ENCODE results near the gene SYNPR. TPM values are rescaled to one million over a fixed set of nuclear protein-coding genes. Genes with fewer than 3 reads are reported as not detected.

Gene SYNPR
- total RNA-seq, 1 experiment from 2014 or later: 0.17 TPM

- H2BK15ac ChIP-seq (ENCODE audit: low read depth, low read length): no peak overlapping the region
- H3K79me2 ChIP-seq (ENCODE audit: insufficient read depth, low read length): no peaks in the 10 kb centered on the region
- no peaks in the 10 kb centered on the region for H3K9me3 ChIP-seq (ENCODE audit: control insufficient read depth, low read depth, low read length)
- H3T11ph ChIP-seq (ENCODE audit: low read length): no peak overlapping the region
- H3K79me1 ChIP-seq (ENCODE audit: insufficient read depth, low read depth, low read length, poor library complexity, severe bottlenecking): no peaks in the 10 kb centered on the region
- Mint-ChIP-seq H3K4me1 (peaks cover 4 to 10% of the 10 kb centered on the region in 2 experiments), H3K27me3 (ENCODE audit: low read depth) (no peaks in the 10 kb centered on the region), H3K27ac (no peak overlapping the region), H3K36me3 (ENCODE audit: insufficient read depth in 1 of 3, low read depth in 3 of 3) (no peaks in the 10 kb centered on the region), H3K4me3 (no peak overlapping the region), H3K9me3 (no peaks in the 10 kb centered on the region)
- no peak overlapping the region for H4K5ac ChIP-seq (ENCODE audit: insufficient read length, low read depth, low read length)
- no peak overlapping the region for H4K91ac ChIP-seq (ENCODE audit: insufficient read length, low read depth, low read length)
- no peaks in the 10 kb centered on the region for H3K23me2 ChIP-seq (ENCODE audit: insufficient read length, low read depth, low read length, poor library complexity, severe bottlenecking)
- H3K9ac ChIP-seq (ENCODE audit: extremely low read depth, insufficient read length, low read length): no peak overlapping the region
- DNase-seq: no peak
- no peak overlapping the region for H3K18ac ChIP-seq (ENCODE audit: insufficient read length, low read depth, low read length)
- H2AFZ ChIP-seq (ENCODE audit: low read length): no peak overlapping the region
- H3K4me2 ChIP-seq (ENCODE audit: insufficient read depth, insufficient read length, low read length): no peak overlapping the region
- no peak overlapping the region for H2AK5ac ChIP-seq (ENCODE audit: insufficient read length, low read length)
- no CpG with 5 or more reads among the region's 3 CpGs for WGBS (ENCODE audit: extremely low coverage, insufficient read length, low lambda C conversion rate)
- H3K56ac ChIP-seq (ENCODE audit: insufficient read length, low read depth, low read length): no peak overlapping the region
- no peaks in the 10 kb centered on the region for H3K27me3 ChIP-seq (ENCODE audit: insufficient read depth, low read length)
- no peak overlapping the region for H2BK120ac ChIP-seq (ENCODE audit: low read depth, low read length, poor library complexity, severe bottlenecking)
- no peak overlapping the region for H4K8ac ChIP-seq (replicated peaks; ENCODE audit: insufficient read length, low read depth, low read length)
- H2BK5ac ChIP-seq (ENCODE audit: insufficient read length, low read length): no peak overlapping the region
- no peak overlapping the region for H2BK20ac ChIP-seq (ENCODE audit: low read depth, low read length, poor library complexity, severe bottlenecking)
- no peak overlapping the region for H3K23ac ChIP-seq (ENCODE audit: insufficient read length, low read depth, low read length)
- no peak overlapping the region for H3K27ac ChIP-seq (ENCODE audit: insufficient read length, low read depth, low read length)
- TF ChIP-seq, protein P1, sequence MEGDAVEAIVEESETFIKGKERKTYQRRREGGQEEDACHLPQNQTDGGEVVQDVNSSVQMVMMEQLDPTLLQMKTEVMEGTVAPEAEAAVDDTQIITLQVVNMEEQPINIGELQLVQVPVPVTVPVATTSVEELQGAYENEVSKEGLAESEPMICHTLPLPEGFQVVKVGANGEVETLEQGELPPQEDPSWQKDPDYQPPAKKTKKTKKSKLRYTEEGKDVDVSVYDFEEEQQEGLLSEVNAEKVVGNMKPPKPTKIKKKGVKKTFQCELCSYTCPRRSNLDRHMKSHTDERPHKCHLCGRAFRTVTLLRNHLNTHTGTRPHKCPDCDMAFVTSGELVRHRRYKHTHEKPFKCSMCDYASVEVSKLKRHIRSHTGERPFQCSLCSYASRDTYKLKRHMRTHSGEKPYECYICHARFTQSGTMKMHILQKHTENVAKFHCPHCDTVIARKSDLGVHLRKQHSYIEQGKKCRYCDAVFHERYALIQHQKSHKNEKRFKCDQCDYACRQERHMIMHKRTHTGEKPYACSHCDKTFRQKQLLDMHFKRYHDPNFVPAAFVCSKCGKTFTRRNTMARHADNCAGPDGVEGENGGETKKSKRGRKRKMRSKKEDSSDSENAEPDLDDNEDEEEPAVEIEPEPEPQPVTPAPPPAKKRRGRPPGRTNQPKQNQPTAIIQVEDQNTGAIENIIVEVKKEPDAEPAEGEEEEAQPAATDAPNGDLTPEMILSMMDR (conservative IDR thresholded peaks at IDR 0.05): no peak
- no peak overlapping the region for H3K14ac ChIP-seq (ENCODE audit: insufficient read depth, low read length)
- H3K4me1 ChIP-seq (ENCODE audit: insufficient read depth, low read length): no peaks in the 10 kb centered on the region
- H3K4ac ChIP-seq (ENCODE audit: low read depth, low read length): no peak overlapping the region
- H2BK12ac ChIP-seq (ENCODE audit: insufficient read length, low read depth, low read length): no peak overlapping the region
- no peaks in the 10 kb centered on the region for H4K20me1 ChIP-seq (ENCODE audit: control insufficient read depth, insufficient read depth, insufficient read length)
Measured at GRCh38 chr3:63467392-63467791, 189.3 kb downstream of the SYNPR start.

All from H9 (cell line).